Activated CD4-positive, alpha-beta T cell treated with anti-CD3 and anti-CD28 coated beads, Interleukin-2, amount 50 U/mL, for 24 hours (primary cell): ENCODE data around the gene WWC2.

Experiments
- DNase-seq, 2 donors: peaks; one replicate each; pipeline ENCODE4 v3.0.0-alpha.2; 2020; ENCODE audit warnings: low read depth in 1 of 2, low spot score in 1 of 2

Gene WWC2

DNA sequence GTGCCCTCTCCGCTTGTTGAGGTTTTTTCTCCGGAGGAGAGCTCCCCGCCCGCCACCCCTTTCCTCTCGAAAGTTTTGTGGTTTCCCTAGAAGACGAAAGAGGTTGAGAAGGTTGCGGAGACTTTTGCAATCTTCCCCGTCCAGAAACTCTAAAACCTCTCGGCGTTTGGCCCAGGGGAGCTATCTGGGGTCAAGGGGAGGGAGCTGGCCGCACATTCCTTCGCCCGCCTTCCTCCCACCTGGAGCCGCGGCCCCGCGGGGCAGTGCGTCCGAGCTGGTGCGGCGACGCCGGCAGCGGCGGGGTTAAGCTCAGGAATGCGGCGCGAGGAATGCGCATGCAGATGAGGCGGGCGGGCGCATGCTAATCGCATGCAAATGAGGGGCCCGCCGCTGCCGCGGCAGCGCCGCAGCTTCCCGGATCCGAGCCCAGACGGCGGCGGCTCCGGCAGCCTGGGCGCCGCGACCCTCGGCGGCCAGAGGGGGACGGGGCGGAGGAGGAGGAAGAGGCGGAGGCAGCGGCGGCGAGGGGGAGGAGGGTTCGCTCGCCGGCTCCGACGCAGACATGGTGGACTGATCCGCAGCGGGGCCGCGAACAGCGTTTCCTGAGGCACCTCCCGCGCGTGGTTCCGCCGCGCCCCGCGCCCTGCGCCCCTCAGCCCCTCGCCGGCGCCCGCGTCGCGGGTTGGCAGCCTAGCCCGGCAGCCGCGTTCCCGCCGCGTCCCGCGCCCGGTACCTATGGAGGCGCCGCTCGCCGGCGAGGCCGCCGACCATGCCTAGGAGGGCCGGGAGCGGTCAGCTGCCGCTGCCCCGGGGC lies at the start of gene WWC2:
WWC2 (plus strand) TSS at position 535 of the 814 bp plus-strand sequence; CDS start at position 770, 235 bp downstream.
- peak; percentile 23 to 33 for DNase-seq

DNA sequence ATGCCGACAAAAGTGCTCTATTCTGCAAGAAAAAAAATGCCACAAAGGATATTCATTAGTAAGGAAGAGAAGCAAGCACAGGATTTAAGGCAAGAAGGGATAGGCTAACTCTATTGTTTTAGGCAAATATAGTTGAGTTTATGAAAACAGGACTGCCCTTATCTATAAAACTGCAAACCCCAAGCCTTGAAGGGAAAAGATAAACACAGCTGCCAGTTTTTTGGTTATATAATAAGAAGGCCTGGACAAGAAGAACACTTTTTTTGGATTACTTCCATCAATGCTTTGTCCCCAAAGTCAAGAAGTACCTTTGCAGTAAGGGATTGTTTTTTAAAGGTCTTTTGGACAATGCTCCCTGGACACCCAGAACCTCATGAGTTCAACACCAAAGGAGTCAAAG lies 45.4 kb upstream of the WWC2 start:
- DNase-seq = no peak

DNA sequence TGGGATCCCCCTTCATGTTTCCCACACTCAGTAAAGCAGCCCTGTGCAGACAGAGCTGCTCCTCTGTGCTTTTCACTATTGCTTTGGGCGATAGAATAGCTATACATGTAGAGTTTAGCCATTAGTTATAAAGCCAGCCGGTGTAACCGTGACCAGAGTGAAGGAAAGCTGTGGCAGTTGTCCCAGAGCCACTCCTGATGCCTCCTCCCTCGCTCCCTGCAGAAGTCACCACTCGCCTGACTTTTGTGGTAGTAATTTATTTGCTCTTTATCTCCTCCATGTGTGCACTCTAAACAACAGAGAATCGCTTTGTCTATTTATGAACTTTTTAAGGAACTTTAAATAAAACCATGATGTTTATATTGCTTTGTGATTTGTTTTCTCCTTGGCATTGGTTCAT lies 41.8 kb upstream of the WWC2 start:
- no peak for DNase-seq

DNA sequence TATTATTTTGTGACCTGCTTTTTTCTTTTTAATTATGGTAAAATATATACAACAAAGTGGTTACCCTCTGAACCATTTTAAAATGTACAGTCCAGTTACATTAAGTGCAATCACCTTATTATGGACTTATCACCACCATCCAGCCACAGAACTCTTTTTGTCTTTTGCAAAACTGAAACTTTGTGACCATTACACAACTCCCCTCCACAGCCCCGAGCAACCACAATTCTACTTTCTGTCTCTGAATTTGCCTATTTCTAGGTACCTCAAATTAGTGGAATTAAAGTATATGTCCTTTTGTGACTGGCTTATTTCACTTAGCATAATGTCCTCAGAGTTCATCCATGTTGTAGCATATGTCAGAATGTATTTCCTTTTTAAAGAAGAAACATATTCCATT lies 39.3 kb upstream of the WWC2 start:
- DNase-seq = no peak

DNA sequence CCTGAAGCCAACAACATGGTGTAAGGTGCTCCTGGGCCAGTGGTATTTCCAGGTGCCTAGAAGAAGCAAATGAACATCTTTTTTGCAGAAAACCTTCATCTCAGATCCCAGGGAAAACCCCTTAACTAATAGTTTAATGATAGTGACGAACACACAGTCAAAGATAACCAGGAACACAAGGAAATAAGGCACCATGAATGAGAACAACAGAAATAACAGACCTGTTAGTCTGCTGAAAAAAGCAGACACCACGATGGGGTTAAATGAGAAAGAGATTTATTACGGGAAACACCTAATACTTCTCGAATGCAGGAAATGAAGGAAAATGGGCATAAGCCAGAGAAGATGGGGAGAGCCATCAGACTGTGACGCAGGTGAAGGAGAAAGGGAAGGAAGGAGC lies 30.6 kb upstream of the WWC2 start:
- no peak for DNase-seq

DNA sequence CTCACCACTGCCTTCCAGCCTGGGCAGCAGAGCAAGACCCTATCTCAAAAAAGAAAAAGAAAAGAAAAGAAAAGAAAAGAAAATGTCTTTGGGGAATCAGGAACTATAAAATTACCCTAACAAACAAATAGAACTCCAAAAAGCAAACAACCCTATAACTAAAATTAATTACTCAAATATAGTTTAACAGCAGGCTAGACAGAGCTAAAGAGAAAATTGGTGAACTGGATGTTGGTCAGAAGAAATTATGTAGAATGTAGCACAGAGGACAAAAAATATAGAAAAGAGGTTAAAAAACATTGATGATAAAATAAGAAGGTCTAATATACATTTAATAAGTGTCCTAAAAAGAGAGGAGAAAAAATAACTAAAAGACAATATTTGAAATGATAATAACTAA lies 27.8 kb upstream of the WWC2 start:
- DNase-seq = no peak

DNA sequence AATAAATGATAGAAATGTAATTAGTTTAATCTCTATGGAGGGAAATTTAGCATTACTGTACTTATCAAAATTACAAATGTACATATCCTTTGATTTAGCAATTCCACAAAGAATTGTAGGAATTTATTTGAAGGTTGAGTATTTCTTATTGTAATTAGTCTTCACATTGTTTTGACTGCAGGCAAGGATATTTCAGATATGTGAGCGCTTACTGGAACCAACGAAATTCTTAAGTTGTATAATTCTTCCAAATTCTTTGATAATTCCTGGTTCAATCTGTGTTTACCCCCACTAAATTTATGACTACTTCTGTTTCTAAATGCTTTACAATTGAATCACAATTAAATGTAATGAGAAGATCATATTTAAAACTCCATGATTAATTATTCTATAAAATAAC lies 26.9 kb upstream of the WWC2 start:
- DNase-seq = no peak

DNA sequence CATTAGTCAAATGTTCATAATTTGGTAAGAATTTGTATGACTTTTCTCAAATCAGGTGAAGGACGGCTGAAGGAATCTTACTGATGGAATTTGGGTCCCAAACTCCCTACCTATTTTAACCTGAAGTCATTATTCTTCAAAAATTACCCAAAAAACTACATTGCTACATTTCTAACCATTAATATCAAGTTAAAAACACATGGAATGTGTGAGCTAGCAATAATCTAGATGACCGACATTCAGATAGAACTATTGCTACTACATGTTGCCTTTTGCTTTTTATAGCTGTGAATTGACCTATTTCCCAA lies 25.3 kb upstream of the WWC2 start:
- DNase-seq = no peak

DNA sequence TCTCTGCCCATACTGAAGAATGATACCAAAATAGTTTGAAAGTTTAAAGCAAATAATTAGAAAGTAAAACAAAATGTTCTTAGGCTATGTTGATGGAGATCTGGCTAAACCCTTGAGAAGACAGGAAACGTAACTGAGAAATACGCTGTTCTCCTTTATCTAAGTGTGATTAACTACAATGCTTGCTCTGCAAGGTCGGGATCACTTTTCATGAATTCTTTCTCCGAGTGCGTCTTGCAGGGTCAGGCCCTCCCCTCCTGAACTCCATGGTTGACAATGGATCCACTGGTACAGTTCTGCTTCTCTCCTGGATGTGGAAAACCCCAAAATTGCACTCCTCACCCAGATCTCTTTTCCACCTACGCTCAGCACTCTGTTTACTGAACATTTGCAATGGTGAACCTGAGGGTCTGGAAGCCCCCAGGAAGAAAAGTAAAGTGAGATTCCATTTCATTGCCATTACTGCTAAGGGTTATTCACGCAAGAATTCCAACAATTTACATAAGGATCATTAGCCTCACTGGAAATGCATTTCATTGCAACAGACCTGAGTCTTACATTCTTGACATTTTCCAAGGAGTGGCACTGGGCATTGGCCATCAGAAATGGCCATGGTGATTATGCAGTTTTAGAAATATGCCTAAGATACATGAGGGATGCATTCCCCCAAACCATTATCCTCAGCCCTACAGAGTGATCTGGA lies 24.6 kb upstream of the WWC2 start:
- no peak for DNase-seq

DNA sequence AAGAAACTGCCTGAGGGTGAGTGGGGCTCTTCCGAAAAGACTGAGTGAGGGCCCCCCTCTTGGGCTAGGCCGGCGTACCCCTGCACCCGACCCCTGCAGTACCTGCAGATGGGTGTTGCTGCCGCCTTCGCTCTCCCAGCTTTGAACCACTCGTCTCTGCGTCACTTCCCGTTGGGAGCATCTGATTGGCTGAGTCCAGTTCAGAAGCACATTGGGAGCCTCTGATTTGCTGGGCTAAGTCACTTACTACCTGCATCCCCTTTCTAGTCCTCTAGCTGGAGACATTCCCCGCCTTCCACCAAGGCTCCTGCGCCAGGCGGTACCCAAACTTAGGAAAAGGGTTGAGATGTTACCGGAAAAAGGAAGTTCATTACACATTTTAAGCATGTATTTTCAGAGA lies 20.4 kb upstream of the WWC2 start:
- DNase-seq = no peak

DNA sequence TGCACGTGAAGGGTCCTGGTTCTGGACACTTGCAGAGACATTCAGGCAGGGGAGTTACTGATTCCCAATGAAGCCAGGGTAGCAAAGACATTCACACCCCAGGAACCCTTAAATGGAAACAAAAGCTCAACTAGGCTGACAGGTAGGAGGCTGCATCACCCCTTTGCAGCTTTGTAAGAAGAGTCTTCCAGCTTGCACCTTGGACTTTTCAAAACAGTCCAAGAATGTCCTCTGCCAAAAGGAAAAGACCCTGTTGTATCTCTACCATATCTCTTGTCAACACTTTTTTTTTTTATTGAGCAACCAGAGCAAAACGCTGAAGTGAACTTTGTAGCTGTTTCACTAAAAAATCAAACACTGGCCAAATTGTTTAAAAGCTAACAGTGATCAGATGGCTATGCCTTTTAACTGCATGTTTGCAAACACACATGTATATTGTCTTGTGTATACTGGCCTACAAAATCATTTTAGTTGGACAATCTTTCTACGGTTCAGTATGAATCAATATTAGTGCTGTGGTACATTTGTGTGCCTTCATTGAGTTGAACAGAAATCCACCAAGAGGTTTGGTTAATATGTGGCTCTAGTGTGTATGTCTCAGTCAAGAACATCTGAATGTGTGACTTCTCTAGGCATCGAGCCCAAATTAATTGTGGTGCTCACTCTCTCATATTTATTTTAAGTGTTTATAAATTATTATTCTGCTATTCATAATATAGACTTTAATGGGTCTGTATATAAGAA lies 18.5 kb upstream of the WWC2 start:
- no peak for DNase-seq

DNA sequence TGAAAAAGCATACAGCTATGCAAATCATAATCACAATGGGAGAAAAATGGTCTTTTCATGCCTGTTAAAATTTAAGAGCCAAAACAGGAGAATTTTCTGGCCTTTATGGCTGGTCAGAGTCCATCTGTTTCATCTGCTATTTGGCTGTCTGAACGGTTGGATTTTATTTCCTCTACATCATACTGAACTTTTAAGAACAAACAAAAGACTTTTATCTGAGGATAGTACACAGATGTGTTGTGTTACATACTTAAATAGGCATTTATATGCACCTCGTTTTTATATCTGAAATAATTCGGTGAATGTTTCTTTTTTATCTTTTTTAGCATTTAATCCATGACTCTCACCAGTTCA lies 18.0 kb upstream of the WWC2 start:
- DNase-seq = no peak

DNA sequence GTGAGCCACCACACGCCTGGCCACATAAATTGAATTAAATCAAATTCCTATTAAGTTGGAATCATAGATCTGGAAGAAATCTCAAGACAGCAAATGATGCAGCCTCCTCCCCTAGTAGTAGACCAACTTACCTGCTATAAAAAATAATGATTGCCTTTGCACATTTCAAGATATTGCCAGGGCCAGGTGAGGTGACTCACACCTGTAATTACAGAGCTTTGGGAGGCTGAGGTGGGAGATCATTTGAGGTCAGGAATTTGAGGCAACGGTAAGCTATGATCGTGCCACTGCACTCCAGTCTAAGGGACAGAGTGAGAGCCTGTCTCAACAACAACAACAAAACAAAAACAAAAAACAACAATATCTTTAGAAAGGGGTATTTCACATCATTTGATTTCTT lies 17.0 kb upstream of the WWC2 start:
- DNase-seq = no peak

DNA sequence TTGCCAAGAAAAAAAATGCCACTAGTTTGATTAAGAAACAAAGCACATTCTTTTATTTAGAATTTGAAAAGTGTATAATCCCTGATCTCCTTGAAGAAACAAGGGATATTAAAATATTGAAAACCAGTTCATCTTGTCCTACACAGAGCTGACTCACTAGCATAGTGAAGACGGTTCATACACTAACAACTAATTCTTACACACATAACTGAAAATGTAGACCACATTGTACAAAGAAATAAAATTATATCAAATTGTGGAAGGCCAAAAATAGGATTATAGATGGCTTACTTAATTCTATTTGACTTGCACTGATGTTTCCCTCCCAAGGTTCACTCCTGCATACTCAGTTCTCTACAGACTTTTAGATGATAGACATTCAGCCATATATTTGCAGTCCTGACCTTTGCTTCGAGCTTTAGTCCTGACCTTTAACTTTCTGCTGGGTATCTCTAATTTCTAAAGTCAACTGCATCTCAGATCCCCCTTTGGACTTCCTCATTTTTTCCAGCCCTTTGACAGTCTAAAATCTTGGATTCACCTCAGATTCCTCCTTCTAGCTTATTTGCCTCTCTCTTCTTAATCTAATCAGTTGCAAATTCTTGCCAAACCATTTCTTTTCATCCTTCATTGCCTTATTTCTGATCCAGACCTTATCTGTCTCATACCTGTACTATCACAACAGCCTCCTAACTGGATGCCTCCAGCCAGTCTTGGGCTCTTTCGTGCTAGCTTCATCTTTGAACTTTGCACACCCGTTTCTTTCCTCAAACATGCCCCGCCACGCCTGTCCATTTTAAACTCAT lies 4.5 kb upstream of the WWC2 start:
- DNase-seq = no peak

DNA sequence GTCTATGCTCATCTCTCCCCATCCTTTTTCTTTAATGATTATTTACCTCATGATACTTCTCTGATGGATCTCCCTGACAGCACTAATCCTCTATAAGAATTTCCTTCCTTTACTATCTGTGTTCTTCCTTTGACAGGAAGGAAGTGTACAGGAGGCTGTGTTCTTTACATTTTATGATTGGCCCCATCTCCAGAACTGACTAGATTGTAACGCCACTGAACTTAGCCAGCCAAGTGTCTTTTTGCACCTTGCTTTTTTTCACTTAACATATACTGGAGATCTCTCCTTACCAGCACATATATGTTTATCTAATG lies 3.9 kb upstream of the WWC2 start:
- no peak for DNase-seq

DNA sequence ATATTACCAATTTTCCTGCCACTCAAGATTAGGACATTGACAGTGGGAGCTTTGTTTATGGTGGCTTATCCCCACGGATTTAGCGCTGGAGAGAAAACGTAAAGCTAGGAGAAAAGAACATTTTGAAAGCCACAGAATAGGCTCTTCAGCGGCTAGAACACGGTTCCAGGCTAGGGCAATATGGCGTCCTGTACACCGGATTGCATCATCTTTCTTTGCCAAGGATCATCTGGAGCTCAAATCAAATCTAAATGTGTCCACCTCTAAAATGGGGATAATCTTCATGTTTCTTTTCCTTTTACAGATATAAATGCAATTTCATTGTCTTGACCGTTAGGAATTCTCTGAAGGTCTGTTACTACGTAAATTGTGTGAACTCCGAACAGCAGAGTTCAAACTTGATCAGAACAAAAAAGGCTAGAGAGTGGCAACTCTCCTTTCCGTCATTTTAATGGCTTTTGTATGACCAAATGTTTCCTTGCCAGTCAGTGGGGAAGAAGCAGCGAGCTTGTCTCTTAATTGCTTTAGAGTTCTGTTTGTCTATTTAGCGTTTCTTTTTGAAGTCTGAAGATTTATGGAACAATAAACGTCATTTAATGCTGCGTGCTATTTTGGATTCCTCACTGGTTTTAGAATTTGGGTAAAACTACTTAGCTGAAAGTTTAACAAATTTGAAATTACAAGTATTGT lies 2.6 kb upstream of the WWC2 start:
- DNase-seq = no peak

DNA sequence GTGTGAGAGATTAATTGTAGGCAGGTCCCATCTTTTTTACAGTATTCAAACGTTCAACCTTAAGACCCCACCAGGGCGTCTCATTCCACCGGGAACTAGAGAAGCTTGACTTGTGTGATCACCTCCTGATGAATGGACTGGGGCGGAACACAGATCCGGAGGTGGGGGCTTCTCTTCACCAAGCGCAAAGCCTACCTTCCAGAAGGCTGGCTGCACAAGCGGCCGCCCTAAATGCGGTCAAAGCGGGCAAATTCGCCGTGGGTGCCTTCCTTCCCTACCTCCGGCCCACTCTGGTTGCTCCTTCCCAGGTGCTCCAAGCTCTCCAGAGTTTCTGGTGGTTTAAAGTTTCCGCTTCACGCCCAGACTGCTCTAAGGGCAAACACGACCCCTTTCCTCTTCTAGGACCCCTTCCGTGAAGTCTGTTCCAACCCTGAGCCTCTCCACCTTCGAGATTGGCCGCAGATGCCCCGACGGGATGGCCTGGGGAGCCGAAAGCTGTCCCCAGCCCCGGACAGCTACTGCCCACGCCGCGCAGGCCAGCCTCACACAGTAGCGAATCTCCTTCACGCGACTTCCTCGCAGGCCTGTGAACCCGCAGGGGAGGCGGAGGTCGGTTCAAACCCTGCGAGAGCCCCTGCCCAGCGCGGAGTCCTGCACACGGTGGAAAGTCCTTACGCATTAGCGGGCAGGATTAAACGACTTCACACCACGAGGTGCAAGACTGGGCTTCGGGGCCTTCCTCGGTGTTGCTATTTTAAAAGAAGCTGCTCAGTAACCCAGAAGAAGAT lies 1.6 kb upstream of the WWC2 start:
- peak in 1 of 2 donors; percentile 6 for DNase-seq

DNA sequence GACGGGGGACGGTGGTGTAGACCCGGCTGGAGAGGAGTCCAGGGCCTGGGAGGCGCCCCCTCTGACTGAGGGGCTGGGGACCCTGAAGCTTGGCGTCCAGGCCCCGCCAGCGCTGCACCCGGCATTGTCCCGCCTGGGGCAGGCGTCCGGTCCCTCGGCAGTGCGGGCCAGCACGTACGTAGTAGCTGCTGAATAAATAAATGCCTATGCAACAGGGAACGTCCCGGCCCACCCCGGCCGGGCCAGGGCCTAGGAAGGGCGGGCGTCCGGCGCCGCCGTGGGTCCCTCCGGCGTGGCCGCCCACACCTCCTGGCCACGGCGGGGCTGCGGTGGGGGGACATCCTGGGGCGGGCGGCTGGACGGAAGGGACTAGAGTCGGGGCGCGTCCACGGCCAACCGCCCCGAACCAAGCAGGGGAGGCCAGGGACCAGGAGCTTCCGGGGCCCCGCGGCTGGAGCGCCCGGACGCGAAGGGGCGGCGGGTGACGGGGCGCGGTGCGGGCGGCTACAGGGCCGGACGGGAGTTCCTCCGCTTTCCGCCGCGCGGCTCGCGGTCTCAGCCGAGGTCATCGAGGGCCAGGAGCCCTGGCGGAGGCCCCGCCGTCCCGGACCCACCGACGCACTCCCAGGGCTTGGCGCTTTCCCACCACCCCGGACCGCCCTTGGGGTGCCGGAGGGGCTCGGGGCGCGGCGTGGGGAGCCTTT lies 886 bp upstream of the WWC2 start:
- no peak for DNase-seq

DNA sequence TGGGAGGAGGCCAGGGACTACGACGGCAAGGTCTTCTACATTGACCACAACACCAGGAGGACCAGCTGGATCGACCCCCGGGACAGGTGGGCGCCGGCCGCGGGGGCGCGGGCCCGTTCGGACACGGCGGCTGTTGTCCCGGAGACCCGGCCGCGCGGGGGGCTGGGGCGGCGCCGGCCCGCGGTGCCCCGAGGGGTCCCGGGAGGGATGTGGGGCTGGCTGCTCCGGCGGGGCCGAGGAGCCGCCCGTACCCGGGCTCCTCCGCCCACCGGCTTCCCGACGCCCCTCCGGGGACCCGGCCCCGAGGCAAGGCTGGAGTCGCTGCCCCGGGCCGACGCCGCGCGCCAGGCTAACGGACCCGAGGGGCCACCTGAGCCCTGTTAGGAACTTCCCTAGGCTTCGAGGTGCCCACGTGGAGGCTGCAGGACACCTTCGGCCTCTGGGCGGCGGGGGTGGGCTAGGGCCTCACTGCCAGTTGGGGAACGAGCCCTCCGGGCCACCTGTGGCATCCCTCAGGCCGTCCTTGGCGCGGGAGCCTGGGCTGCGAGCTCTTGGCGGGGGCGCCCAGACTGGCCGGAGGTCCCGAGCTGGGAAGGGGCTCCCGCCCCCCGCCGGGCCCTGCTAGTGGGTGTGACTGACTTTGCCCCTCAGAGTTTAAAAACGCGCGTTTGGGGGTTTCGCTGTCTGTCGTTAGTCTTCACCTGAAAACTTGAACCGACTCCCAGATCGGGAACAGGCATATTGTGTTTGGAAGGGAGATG lies 660 bp downstream of the WWC2 start:
- DNase-seq = no peak
